B cell (primary cell): Measurements from ENCODE around the gene NME5.
"Not testable (repeated sequence)": the region's sequence is repeated elsewhere in the genome, so short reads cannot be mapped to it uniquely, and the experiment has no call there.

Source experiments
- EZH2 ChIP-seq: IDR thresholded peaks from 2 replicates; pipeline ENCODE4 v1.6.1; 2012; ENCODE audit warnings: borderline replicate concordance, low read depth, mild to moderate bottlenecking, moderate library complexity, low read length; ENCODE audit not compliant: insufficient read depth, poor library complexity, severe bottlenecking
- TF ChIP-seq, protein P1 (sequence below): fragments of 200-600 bp; IDR thresholded peaks from one replicate; pipeline ENCODE4 v1.8.0; 2022; ENCODE audit warnings: antibody characterized with exemption, mild to moderate bottlenecking

DNA sequence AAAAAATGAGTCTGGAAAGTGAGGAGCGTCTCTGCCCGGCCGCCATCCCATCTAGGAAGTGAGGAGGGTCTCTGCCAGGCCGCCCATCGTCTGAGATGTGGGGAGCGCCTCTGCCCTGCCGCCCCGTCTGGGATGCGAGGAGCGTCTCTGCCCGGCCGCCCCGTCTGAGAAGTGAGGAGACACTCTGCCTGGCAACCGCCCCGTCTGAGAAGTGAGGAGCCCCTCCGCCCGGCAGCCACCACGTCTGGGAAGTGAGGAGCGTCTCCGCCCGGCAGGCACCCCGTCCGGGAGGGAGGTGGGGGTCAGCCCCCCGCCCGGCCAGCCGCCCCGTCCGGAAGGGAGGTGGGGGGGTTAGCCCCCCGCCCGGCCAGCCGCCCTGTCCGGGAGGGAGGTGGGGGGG is 69.2 kb downstream of the NME5 start:
- TF ChIP-seq, protein P1, sequence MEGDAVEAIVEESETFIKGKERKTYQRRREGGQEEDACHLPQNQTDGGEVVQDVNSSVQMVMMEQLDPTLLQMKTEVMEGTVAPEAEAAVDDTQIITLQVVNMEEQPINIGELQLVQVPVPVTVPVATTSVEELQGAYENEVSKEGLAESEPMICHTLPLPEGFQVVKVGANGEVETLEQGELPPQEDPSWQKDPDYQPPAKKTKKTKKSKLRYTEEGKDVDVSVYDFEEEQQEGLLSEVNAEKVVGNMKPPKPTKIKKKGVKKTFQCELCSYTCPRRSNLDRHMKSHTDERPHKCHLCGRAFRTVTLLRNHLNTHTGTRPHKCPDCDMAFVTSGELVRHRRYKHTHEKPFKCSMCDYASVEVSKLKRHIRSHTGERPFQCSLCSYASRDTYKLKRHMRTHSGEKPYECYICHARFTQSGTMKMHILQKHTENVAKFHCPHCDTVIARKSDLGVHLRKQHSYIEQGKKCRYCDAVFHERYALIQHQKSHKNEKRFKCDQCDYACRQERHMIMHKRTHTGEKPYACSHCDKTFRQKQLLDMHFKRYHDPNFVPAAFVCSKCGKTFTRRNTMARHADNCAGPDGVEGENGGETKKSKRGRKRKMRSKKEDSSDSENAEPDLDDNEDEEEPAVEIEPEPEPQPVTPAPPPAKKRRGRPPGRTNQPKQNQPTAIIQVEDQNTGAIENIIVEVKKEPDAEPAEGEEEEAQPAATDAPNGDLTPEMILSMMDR: not testable (repeated sequence)
- not testable (repeated sequence) for TF ChIP-seq EZH2
